ENCODE measurements around the gene ASPSCR1.

DNA sequence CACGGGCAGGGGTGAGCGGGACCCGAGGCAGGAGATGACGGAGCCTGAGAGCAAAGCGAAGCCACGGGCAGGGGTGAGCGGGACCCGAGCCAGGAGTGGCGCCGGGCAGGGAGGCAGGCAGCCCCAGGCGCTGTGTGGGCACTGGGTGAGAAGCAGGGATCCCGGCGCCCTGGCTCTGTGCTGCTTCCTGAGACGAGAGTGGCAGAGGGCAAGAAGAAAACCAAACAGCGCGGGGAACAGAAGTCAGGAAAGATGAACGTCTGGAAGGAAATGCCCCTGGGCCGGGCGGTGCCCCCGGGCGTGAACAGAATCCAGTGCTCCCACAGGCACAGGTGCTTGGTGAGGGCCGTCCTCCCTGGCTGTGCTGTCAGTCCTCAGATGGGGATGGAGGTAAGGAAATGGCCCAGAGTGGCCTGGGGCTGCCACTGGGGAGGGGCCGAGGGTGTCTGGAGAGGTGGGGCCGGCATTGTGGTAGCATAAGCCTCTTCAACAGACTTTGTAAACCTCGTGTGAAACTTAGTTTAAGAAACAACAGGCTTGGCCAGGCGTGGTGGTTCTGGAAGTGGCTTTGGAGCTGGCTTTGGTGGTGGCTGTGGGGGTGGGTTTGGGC, 9.8 kb downstream of the ASPSCR1 start:
- TF ChIP-seq, protein P1, sequence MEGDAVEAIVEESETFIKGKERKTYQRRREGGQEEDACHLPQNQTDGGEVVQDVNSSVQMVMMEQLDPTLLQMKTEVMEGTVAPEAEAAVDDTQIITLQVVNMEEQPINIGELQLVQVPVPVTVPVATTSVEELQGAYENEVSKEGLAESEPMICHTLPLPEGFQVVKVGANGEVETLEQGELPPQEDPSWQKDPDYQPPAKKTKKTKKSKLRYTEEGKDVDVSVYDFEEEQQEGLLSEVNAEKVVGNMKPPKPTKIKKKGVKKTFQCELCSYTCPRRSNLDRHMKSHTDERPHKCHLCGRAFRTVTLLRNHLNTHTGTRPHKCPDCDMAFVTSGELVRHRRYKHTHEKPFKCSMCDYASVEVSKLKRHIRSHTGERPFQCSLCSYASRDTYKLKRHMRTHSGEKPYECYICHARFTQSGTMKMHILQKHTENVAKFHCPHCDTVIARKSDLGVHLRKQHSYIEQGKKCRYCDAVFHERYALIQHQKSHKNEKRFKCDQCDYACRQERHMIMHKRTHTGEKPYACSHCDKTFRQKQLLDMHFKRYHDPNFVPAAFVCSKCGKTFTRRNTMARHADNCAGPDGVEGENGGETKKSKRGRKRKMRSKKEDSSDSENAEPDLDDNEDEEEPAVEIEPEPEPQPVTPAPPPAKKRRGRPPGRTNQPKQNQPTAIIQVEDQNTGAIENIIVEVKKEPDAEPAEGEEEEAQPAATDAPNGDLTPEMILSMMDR (IDR thresholded peaks at IDR 0.05; ENCODE audit: insufficient read depth, low read length, poor library complexity, severe bottlenecking): no peak
- TF ChIP-seq EZH2phosphoT487 (conservative IDR thresholded peaks at IDR 0.05; ENCODE audit: low read length): no peak

All from SU-DHL-6 (cell line).